Measurements from ENCODE around the gene SMYD3. TPM values are rescaled to one million over a fixed set of nuclear protein-coding genes. Genes with fewer than 3 reads are reported as not detected.

SMYD3 gene
- total and polyA plus RNA-seq, 2 of the 13 experiments (the other 11 are each of a cell fraction or from before 2014, with no cell fraction given): 27.7 to 35.8 TPM

DNA sequence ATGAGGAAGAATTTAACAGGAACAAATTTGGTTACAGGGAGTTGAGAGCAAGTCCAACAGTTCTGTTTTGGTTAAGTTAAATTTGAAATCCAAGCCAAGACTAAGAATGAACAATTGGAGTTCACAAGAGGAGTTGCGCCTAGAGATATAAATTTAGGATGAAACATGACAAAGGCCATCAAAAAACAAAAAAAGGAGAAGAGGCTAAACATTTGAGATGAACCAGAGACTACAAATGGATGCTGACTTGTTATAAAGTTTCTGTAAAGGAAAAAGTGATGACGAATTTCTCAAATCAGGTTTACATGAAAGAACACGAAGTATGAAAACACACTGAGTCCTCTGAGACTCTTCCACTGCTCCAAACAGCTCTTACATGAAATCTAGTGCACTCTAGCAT lies 575.6 kb downstream of the SMYD3 start:
- no peak overlapping the region for H2AFZ ChIP-seq (ENCODE audit: low read length)
- intact Hi-C loops (cut with micrococcal nuclease; ENCODE audit: unreplicated experiment): no loop called here
- ATAC-seq: no peak
- CTCF ChIA-PET (ENCODE audit: low intra/inter-chr PET ratio, low total read pairs): no interaction called here
- H3K79me2 ChIP-seq (ENCODE audit: insufficient read depth, low read length): no peaks in the 10 kb centered on the region
- H3K9ac ChIP-seq (ENCODE audit: insufficient read depth, low read depth, low read length): no peak overlapping the region
- no peak overlapping the region for H3K4me3 ChIP-seq (replicated peaks in 1 of 3; ENCODE audit: insufficient read depth in 1 of 3, low read depth in 2 of 3, low read length in 3 of 3)
- no peak for DNase-seq (ENCODE audit: low spot score)
- no peaks in the 10 kb centered on the region for H3K9me3 ChIP-seq (ENCODE audit: low read length)
- H4K20me1 ChIP-seq (ENCODE audit: insufficient read depth, low read length): no peaks in the 10 kb centered on the region
- FAIRE-seq: no peak
- no peaks in the 10 kb centered on the region; a peak in 1 of 5 replicates for H3K36me3 ChIP-seq (replicated peaks in 1 of 2; ENCODE audit: control insufficient read depth in 1 of 2, insufficient read depth in 2 of 2, low read length in 2 of 2)
- no peak overlapping the region for H3K4me2 ChIP-seq (ENCODE audit: low read depth, low read length)
- in situ Hi-C loops (cut with HindIII; ENCODE audit: extremely low pct_ligation_motif_present, low pct_unique_long_range_greater_than_20kb): no loop called here
- H3K27ac ChIP-seq (ENCODE audit: extremely low read length, insufficient read depth, low read length): no peak overlapping the region
- POLR2A ChIA-PET: no interaction called here
- H3K27me3 ChIP-seq (ENCODE audit: control insufficient read depth in 1 of 2, insufficient read depth in 2 of 2, low read length in 2 of 2): no peaks in the 10 kb centered on the region
- no TSS peak for BruUV-seq (replicated peaks)
- WGBS (ENCODE audit: low lambda C conversion rate): 89% methylated on average over 3 of the region's 3 CpGs
- H3K4me1 ChIP-seq (ENCODE audit: insufficient read depth, low read length): no peaks in the 10 kb centered on the region
- TF ChIP-seq, protein P1, sequence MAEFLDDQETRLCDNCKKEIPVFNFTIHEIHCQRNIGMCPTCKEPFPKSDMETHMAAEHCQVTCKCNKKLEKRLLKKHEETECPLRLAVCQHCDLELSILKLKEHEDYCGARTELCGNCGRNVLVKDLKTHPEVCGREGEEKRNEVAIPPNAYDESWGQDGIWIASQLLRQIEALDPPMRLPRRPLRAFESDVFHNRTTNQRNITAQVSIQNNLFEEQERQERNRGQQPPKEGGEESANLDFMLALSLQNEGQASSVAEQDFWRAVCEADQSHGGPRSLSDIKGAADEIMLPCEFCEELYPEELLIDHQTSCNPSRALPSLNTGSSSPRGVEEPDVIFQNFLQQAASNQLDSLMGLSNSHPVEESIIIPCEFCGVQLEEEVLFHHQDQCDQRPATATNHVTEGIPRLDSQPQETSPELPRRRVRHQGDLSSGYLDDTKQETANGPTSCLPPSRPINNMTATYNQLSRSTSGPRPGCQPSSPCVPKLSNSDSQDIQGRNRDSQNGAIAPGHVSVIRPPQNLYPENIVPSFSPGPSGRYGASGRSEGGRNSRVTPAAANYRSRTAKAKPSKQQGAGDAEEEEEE (CRISPR knock-in tag; IDR thresholded peaks at IDR 0.05; ENCODE audit: borderline replicate concordance): no peak
- TF ChIP-seq ZNF343 (CRISPR knock-in tag; IDR thresholded peaks at IDR 0.05) (no peak), SRSF4 (IDR thresholded peaks at IDR 0.05; ENCODE audit: low read depth, low read length, poor library complexity, severe bottlenecking) (no peak), ZFX (CRISPR knock-in tag; IDR thresholded peaks at IDR 0.05; ENCODE audit: low read depth) (no peak), ZNF720 (CRISPR knock-in tag; IDR thresholded peaks at IDR 0.05) (no peak), AGO1 (IDR thresholded peaks at IDR 0.05; ENCODE audit: low read depth, low read length, poor library complexity, severe bottlenecking) (no peak), SMAD9 (CRISPR knock-in tag; IDR thresholded peaks at IDR 0.05) (no peak), HNF4A (CRISPR knock-in tag; IDR thresholded peaks at IDR 0.05) (no peak)
- TF ChIP-seq, protein P2, sequence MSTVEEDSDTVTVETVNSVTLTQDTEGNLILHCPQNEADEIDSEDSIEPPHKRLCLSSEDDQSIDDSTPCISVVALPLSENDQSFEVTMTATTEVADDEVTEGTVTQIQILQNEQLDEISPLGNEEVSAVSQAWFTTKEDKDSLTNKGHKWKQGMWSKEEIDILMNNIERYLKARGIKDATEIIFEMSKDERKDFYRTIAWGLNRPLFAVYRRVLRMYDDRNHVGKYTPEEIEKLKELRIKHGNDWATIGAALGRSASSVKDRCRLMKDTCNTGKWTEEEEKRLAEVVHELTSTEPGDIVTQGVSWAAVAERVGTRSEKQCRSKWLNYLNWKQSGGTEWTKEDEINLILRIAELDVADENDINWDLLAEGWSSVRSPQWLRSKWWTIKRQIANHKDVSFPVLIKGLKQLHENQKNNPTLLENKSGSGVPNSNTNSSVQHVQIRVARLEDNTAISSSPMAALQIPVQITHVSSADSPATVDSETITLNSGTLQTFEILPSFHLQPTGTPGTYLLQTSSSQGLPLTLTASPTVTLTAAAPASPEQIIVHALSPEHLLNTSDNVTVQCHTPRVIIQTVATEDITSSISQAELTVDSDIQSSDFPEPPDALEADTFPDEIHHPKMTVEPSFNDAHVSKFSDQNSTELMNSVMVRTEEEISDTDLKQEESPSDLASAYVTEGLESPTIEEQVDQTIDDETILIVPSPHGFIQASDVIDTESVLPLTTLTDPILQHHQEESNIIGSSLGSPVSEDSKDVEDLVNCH (CRISPR knock-in tag; IDR thresholded peaks at IDR 0.05): no peak
- TF ChIP-seq, protein P3, sequence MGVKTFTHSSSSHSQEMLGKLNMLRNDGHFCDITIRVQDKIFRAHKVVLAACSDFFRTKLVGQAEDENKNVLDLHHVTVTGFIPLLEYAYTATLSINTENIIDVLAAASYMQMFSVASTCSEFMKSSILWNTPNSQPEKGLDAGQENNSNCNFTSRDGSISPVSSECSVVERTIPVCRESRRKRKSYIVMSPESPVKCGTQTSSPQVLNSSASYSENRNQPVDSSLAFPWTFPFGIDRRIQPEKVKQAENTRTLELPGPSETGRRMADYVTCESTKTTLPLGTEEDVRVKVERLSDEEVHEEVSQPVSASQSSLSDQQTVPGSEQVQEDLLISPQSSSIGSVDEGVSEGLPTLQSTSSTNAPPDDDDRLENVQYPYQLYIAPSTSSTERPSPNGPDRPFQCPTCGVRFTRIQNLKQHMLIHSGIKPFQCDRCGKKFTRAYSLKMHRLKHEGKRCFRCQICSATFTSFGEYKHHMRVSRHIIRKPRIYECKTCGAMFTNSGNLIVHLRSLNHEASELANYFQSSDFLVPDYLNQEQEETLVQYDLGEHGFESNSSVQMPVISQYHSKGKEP (CRISPR knock-in tag; IDR thresholded peaks at IDR 0.05): no peak
- TF ChIP-seq, protein P4, sequence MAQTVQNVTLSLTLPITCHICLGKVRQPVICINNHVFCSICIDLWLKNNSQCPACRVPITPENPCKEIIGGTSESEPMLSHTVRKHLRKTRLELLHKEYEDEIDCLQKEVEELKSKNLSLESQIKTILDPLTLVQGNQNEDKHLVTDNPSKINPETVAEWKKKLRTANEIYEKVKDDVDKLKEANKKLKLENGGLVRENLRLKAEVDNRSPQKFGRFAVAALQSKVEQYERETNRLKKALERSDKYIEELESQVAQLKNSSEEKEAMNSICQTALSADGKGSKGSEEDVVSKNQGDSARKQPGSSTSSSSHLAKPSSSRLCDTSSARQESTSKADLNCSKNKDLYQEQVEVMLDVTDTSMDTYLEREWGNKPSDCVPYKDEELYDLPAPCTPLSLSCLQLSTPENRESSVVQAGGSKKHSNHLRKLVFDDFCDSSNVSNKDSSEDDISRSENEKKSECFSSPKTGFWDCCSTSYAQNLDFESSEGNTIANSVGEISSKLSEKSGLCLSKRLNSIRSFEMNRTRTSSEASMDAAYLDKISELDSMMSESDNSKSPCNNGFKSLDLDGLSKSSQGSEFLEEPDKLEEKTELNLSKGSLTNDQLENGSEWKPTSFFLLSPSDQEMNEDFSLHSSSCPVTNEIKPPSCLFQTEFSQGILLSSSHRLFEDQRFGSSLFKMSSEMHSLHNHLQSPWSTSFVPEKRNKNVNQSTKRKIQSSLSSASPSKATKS (CRISPR knock-in tag; IDR thresholded peaks at IDR 0.05): no peak
- TF ChIP-seq, protein P5, sequence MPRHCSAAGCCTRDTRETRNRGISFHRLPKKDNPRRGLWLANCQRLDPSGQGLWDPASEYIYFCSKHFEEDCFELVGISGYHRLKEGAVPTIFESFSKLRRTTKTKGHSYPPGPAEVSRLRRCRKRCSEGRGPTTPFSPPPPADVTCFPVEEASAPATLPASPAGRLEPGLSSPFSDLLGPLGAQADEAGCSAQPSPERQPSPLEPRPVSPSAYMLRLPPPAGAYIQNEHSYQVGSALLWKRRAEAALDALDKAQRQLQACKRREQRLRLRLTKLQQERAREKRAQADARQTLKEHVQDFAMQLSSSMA (CRISPR knock-in tag; IDR thresholded peaks at IDR 0.05): no peak
